DOHH2 (cell line): ENCODE measurements around the gene BMX.

ENCODE experiments used
- H3F3A ChIP-seq: fragments of 200-600 bp; sonication (generic), shearing (Covaris generic); 2 replicates; pipeline ENCODE4 v1.6.0; 2016; ENCODE audit warnings: antibody characterized with exemption, mild to moderate bottlenecking; ENCODE audit not compliant: control insufficient read depth, insufficient read depth
- H3K27ac ChIP-seq: fragments of 200-600 bp; sonication (generic); 2 replicates; pipeline ENCODE4 v1.5.1; 2014; ENCODE audit warnings: low read depth, mild to moderate bottlenecking, low read length, moderate library complexity
- H3K27me3 ChIP-seq: fragments of 200-600 bp; sonication (generic); 2 replicates; pipeline ENCODE4 v1.6.1; 2014; ENCODE audit warnings: mild to moderate bottlenecking, low read length, mixed read lengths; ENCODE audit not compliant: control insufficient read depth
- H3K36me3 ChIP-seq: fragments of 200-600 bp; sonication (generic); 2 replicates; pipeline ENCODE4 v1.6.1; 2014; ENCODE audit warnings: mild to moderate bottlenecking, low read length, moderate library complexity, mixed read lengths; ENCODE audit not compliant: control insufficient read depth
- H3K4me1 ChIP-seq: fragments of 200-600 bp; sonication (generic); 2 replicates; pipeline ENCODE4 v1.6.1; 2014; ENCODE audit warnings: mild to moderate bottlenecking, low read length, mixed read lengths; ENCODE audit not compliant: control insufficient read depth
- H3K4me2 ChIP-seq: fragments of 200-600 bp; sonication (generic); 2 replicates; pipeline ENCODE4 v1.6.0; 2014; ENCODE audit warnings: mild to moderate bottlenecking, low read length, moderate library complexity
- H3K4me3 ChIP-seq: fragments of 200-600 bp; sonication (generic); 2 replicates; pipeline ENCODE4 v1.5.1; 2014; ENCODE audit warnings: mild to moderate bottlenecking, low read length, mixed read lengths
- H3K79me2 ChIP-seq: fragments of 200-600 bp; sonication (generic); 2 replicates; pipeline ENCODE4 v1.6.1; 2014; ENCODE audit warnings: mild to moderate bottlenecking, low read length, mixed read lengths; ENCODE audit not compliant: control insufficient read depth
- H3K9me2 ChIP-seq: fragments of 200-600 bp; sonication (generic); replicated peaks from 2 replicates; pipeline ENCODE4 v1.6.1; 2014; ENCODE audit warnings: mild to moderate bottlenecking, low read length, mixed read lengths; ENCODE audit not compliant: control insufficient read depth
- H3K9me3 ChIP-seq: fragments of 200-600 bp; sonication (generic); 2 replicates; pipeline ENCODE4 v1.6.1; 2014; ENCODE audit warnings: antibody characterized with exemption, low read length, mixed read lengths; ENCODE audit not compliant: control insufficient read depth, insufficient read depth
- H4K20me1 ChIP-seq: fragments of 200-600 bp; sonication (generic); 2 replicates; pipeline ENCODE4 v1.6.0; 2014; ENCODE audit warnings: low read depth, mild to moderate bottlenecking, antibody characterized with exemption, low read length, moderate library complexity; ENCODE audit not compliant: control insufficient read depth, insufficient read depth
- CTCF ChIP-seq: fragments of 200-600 bp; sonication (generic); IDR thresholded peaks from one replicate; pipeline ENCODE4 v1.5.1; 2014; ENCODE audit warnings: antibody characterized with exemption, mild to moderate bottlenecking, low read depth, low read length; ENCODE audit not compliant: poor library complexity, severe bottlenecking
- EZH2phosphoT487 ChIP-seq: fragments of 200-600 bp; sonication (generic); IDR thresholded peaks from 2 replicates; pipeline ENCODE4 v1.6.1; 2017; ENCODE audit warnings: borderline replicate concordance, mild to moderate bottlenecking, antibody characterized with exemption, low read length, moderate library complexity, mixed read lengths

BMX gene

GRCh38 chrX:15605226-15605625 is 104.6 kb downstream of the BMX start:
- H3K27ac ChIP-seq, result no peak overlapping the region
- H3K9me2 ChIP-seq, result no peaks in the 10 kb centered on the region
- H3K27me3 ChIP-seq, result no peaks in the 10 kb centered on the region
- no peak overlapping the region for H3K4me3 ChIP-seq
- H3K4me1 ChIP-seq, result no peaks in the 10 kb centered on the region
- H4K20me1 ChIP-seq, result no peaks in the 10 kb centered on the region
- no peak overlapping the region for H3K4me2 ChIP-seq
- H3F3A ChIP-seq, result no peaks in the 10 kb centered on the region
- no peaks in the 10 kb centered on the region for H3K79me2 ChIP-seq
- no peaks in the 10 kb centered on the region for H3K36me3 ChIP-seq
- no peaks in the 10 kb centered on the region for H3K9me3 ChIP-seq
- TF ChIP-seq CTCF, result no peak
- no peak for TF ChIP-seq EZH2phosphoT487
